ENCODE results near the gene GMPPB.

GMPPB gene

DNA sequence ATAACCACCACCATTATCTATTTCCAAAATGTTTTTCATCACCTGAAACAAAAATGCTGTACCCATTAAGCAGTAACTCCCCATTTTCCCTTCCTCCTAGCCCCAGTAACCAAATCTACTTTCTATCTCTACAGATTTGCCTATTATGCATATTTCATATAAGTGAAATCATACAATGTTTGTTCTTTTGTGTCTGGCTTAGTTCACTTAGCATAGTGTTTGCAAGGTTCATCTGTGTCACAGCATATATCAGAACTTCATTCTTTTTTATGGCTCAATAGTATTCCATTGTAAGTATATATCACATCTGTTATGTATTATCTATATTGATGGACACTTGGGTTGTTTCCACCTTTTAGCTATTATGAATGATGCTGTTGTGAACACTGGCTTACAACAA is 16.7 kb upstream of the GMPPB start:
- H3K36me3 ChIP-seq (replicated peaks; ENCODE audit: insufficient read depth, low read length): no peaks in the 10 kb centered on the region
- no peaks in the 10 kb centered on the region for H3K9me3 ChIP-seq (replicated peaks; ENCODE audit: insufficient read depth, low read length)
- no peaks in the 10 kb centered on the region for H3F3A ChIP-seq (ENCODE audit: insufficient read depth, low read length)
- H3K9ac ChIP-seq (ENCODE audit: low read length): no peak overlapping the region
- H3K4me1 ChIP-seq (ENCODE audit: low read length): no peaks in the 10 kb centered on the region
- no peak overlapping the region for H3K4me2 ChIP-seq (ENCODE audit: low read depth, low read length)
- DNase-seq: no peak
- H2AFZ ChIP-seq (ENCODE audit: low read length): no peak overlapping the region
- TF ChIP-seq, protein P1, sequence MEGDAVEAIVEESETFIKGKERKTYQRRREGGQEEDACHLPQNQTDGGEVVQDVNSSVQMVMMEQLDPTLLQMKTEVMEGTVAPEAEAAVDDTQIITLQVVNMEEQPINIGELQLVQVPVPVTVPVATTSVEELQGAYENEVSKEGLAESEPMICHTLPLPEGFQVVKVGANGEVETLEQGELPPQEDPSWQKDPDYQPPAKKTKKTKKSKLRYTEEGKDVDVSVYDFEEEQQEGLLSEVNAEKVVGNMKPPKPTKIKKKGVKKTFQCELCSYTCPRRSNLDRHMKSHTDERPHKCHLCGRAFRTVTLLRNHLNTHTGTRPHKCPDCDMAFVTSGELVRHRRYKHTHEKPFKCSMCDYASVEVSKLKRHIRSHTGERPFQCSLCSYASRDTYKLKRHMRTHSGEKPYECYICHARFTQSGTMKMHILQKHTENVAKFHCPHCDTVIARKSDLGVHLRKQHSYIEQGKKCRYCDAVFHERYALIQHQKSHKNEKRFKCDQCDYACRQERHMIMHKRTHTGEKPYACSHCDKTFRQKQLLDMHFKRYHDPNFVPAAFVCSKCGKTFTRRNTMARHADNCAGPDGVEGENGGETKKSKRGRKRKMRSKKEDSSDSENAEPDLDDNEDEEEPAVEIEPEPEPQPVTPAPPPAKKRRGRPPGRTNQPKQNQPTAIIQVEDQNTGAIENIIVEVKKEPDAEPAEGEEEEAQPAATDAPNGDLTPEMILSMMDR (IDR thresholded peaks at IDR 0.05; ENCODE audit: low read length): no peak
- TF ChIP-seq EZH2 (optimal IDR thresholded peaks at IDR 0.05; ENCODE audit: low read depth, low read length): no peak
- no peak for TF ChIP-seq EZH2phosphoT487 (IDR thresholded peaks at IDR 0.05; ENCODE audit: low read length)
- no peaks in the 10 kb centered on the region for H3K9me2 ChIP-seq (replicated peaks; ENCODE audit: insufficient read depth, low read length)
- no peaks in the 10 kb centered on the region for H4K20me1 ChIP-seq (ENCODE audit: insufficient read depth, low read length)
- no peak overlapping the region for H3K27ac ChIP-seq (ENCODE audit: low read length)
- H3K79me2 ChIP-seq (ENCODE audit: low read length): peaks cover 10% of the 10 kb centered on the region
- H3K4me3 ChIP-seq (ENCODE audit: low read length): no peak overlapping the region
- H3K27me3 ChIP-seq (replicated peaks; ENCODE audit: insufficient read depth, low read length): no peaks in the 10 kb centered on the region

DNA sequence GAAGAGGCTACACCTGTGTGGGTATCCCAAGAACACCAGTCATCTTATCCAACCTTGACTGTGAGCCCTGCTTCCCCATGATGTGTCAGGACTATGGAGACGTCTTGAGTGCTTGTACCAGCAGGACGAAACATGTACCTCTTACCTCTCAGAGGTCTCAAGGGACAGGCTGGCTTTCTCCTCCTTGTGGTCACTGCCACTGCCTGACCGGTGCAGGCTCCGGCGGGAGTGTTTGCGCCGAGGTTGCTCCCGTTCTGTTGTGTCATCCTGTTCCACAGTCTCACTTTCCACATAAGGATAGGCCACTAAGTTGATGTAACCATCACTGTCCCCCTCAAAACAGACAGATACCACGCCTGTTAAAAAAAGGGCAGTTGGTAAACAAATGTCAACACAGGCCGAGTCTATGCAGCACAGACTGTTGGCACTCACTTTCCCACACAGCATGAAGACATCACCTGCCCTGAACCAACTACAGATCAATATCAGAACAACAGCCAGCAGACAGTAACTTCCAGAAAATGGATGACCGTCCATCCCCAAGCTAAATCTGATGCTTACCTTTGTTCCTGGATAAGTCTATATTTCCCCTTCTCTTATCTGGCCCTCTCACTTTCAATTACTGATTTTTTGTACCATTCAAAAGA is 14.4 kb upstream of the GMPPB start:
- TF ChIP-seq, protein P1 (IDR thresholded peaks at IDR 0.05; ENCODE audit: low read length): no peak
- no peak for TF ChIP-seq EZH2phosphoT487 (IDR thresholded peaks at IDR 0.05; ENCODE audit: low read length)
- TF ChIP-seq EZH2 (optimal IDR thresholded peaks at IDR 0.05; ENCODE audit: low read depth, low read length): no peak
- H2AFZ ChIP-seq (ENCODE audit: low read length): no peak overlapping the region
- H3K9ac ChIP-seq (ENCODE audit: low read length): no peak overlapping the region
- H3K79me2 ChIP-seq (ENCODE audit: low read length): peaks cover 14% of the 10 kb centered on the region
- H3K4me3 ChIP-seq (ENCODE audit: low read length): no peak overlapping the region
- H3K9me2 ChIP-seq (replicated peaks; ENCODE audit: insufficient read depth, low read length): no peaks in the 10 kb centered on the region
- no peak overlapping the region for H3K4me2 ChIP-seq (ENCODE audit: low read depth, low read length)
- H3K36me3 ChIP-seq (replicated peaks; ENCODE audit: insufficient read depth, low read length): no peaks in the 10 kb centered on the region
- H4K20me1 ChIP-seq (ENCODE audit: insufficient read depth, low read length): no peaks in the 10 kb centered on the region
- H3F3A ChIP-seq (ENCODE audit: insufficient read depth, low read length): no peaks in the 10 kb centered on the region
- no peak overlapping the region for H3K27ac ChIP-seq (ENCODE audit: low read length)
- no peaks in the 10 kb centered on the region for H3K27me3 ChIP-seq (replicated peaks; ENCODE audit: insufficient read depth, low read length)
- H3K4me1 ChIP-seq (ENCODE audit: low read length): no peaks in the 10 kb centered on the region
- no peak for DNase-seq
- H3K9me3 ChIP-seq (replicated peaks; ENCODE audit: insufficient read depth, low read length): no peaks in the 10 kb centered on the region

DNA sequence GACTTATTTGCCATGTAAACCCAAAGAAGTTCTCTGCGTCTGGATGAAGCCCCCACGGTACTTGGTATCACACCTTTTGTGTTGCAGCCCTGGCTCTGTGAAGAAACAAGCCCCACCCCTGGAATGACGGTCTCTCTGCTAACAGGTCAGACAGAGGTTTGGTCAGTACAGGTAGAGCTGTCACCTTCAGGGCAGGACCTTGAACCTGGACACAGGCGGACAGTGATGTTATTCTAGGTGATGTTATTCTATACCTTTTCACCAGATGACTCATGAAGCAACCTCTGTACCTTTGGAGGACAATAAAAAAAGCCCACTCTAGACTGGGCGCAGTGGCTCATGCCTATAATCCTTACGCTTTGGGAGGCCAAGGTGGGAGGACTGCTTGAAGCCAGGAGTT is 11.0 kb upstream of the GMPPB start:
- Histone ChIP-seq H4K20me1 (ENCODE audit: insufficient read depth, low read length) (no peaks in the 10 kb centered on the region), H3K9ac (ENCODE audit: low read length) (no peak overlapping the region), H3K27me3 (replicated peaks; ENCODE audit: insufficient read depth, low read length) (no peaks in the 10 kb centered on the region), H3K4me1 (ENCODE audit: low read length) (no peaks in the 10 kb centered on the region), H3F3A (ENCODE audit: insufficient read depth, low read length) (no peaks in the 10 kb centered on the region), H3K79me2 (ENCODE audit: low read length) (peaks cover 16% of the 10 kb centered on the region), H3K4me2 (ENCODE audit: low read depth, low read length) (no peak overlapping the region), H2AFZ (ENCODE audit: low read length) (no peak overlapping the region), H3K27ac (ENCODE audit: low read length) (no peak overlapping the region), H3K4me3 (ENCODE audit: low read length) (no peak overlapping the region), H3K36me3 (replicated peaks; ENCODE audit: insufficient read depth, low read length) (no peaks in the 10 kb centered on the region; the same call in 1 of the 2 replicates), H3K9me2 (replicated peaks; ENCODE audit: insufficient read depth, low read length) (no peaks in the 10 kb centered on the region), H3K9me3 (replicated peaks; ENCODE audit: insufficient read depth, low read length) (no peaks in the 10 kb centered on the region)
- TF ChIP-seq, protein P1 (IDR thresholded peaks at IDR 0.05; ENCODE audit: low read length): no peak
- TF ChIP-seq EZH2phosphoT487 (IDR thresholded peaks at IDR 0.05; ENCODE audit: low read length): no peak
- no peak for DNase-seq

Data from MM.1S (cell line).